GM18867 (cell line): ENCODE data around the gene IGF2BP2.
"Not testable (repeated sequence)": the region's sequence is repeated elsewhere in the genome, so short reads cannot be mapped to it uniquely, and the experiment has no call there.

Experiments used
- ATAC-seq: cut with Tn5 transposase; IDR thresholded peaks from one replicate; pipeline ENCODE4 v1.9.1; 2021; ENCODE audit warnings: mild to moderate bottlenecking, moderate library complexity; ENCODE audit not compliant: unreplicated experiment

IGF2BP2 gene

DNA sequence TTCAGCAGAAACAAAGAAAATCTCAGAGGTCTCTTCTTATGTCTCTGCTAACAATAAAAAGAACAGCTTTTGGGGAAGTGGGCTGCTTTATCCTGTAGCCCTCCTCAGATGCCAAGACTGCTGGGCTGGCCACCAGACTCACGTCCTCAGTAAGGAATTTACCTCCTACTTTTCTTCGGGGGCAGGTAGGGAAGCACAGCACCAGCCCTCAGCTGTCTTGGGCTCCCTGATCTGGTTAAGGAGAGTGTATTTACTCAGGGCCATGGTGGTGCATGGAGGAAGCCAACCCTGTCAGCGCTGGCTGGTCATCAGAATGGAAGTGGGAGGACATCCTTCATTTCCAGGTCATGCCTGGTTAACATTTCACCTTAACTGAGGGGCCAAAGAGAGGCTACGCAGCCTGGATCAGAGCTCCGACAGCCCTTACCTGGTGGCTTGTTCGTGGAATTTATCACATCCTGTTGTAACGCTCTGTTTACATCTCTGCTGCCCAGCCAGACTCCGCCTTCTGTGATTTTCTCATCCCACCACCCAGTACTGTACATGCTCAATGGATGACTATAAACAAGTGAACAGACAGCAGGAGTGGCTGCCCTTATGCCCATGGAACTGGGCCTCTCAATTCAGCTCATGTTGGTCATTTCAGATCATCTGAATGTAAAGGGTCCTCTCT lies 108.3 kb downstream of the IGF2BP2 start:
- no peak for ATAC-seq

- no peak for ATAC-seq
Observed at GRCh38 chr3:185715091-185715490, 109.8 kb downstream of the IGF2BP2 start.

DNA sequence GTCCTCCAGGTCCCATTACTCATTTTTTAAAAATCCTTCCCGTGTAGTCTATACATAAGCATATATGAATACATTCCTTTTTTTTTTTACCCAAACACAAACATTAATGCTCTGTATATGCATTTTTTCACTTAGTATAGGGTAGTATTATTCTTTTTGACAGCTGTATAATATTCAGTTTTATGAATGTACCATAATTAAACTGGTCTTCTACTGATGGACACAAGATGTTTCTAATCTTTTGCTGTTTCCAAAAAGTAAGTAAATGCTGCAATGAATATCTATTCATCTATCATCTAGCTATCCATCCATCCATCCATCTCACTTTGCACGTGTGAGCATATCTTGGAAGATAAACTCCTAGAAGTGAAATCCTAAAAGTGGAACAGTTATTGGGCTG lies 110.8 kb downstream of the IGF2BP2 start:
- ATAC-seq: no peak

DNA sequence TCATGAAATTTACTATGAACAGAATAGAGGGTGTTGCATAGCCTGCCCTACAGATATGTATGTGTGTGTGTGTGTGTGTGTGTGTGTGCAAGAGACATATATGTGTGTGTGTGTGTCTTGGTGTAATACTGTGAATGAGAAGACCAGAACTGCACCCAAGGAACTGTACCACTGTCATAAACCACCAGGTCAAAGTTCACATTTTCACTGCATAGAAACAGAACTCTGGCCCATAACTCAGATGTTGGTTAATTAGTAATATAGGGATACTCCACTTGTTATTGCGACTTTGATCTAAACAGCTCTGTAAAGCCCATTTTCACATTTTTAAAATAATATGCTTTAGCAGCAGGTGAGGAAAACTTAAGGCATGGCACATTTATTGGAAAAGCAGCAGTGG lies 111.8 kb downstream of the IGF2BP2 start:
- ATAC-seq: no peak

DNA sequence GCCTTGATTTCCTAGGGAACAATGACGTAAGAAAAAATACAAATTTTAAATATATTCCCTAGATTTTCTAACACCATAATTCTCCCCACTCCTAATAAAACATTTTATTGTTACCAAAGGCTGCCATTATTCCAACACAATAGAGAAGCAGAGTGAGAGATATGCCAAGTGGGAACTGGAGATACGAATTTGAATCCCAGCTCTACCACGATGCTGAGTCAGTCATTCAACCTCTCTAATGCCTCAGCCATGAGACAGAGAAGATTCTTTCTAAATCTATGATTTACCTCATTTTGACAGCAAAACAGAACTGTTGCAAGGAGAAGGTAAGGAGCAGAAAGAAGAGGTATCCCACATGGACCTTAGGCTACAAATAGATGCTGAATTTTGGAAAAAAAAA lies 112.5 kb downstream of the IGF2BP2 start:
- ATAC-seq: no peak

- ATAC-seq: no peak
Observed at GRCh38 chr3:185711255-185711870, 113.5 kb downstream of the IGF2BP2 start.

DNA sequence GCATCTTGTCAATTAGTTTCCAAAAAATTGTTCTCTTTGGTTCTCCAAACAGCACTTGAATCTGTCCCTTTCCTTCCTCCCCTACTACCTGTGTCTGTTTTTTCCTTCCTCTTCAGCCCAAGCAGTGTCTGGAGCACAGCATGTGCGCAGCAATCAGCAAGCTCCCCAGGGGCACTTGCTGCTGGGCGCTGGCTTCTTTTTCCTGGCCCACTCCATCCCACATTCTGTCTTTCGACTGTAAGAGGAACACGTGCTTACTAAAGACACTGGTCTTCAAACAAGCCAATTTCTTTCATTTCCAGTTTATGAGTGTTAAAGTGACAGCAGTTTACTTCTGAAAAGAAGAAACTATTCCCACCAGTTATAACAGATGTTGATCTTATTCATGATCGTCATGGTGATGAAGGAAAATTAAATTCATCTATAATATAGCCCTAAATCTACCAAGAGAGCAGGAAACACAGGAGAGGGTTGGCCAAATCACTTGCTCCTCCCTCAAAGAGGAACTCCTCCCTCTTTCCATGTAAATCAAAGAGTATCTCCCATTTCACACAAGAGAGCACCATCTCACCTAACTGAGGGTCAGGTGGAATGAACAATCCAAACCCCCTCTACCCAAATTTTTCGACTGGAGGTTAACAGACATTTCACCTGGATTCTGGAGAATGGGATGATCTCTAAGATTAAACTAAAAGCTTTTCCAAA lies 115.4 kb downstream of the IGF2BP2 start:
- ATAC-seq: no peak

- ATAC-seq: no peak
Observed at GRCh38 chr3:185708392-185708791, 116.5 kb downstream of the IGF2BP2 start.

GRCh38 chr3:185705498-185705897 lies 119.3 kb downstream of the IGF2BP2 start:
- no peak for ATAC-seq

- no peak for ATAC-seq
Observed at GRCh38 chr3:185702262-185703225, 122.3 kb downstream of the IGF2BP2 start.

DNA sequence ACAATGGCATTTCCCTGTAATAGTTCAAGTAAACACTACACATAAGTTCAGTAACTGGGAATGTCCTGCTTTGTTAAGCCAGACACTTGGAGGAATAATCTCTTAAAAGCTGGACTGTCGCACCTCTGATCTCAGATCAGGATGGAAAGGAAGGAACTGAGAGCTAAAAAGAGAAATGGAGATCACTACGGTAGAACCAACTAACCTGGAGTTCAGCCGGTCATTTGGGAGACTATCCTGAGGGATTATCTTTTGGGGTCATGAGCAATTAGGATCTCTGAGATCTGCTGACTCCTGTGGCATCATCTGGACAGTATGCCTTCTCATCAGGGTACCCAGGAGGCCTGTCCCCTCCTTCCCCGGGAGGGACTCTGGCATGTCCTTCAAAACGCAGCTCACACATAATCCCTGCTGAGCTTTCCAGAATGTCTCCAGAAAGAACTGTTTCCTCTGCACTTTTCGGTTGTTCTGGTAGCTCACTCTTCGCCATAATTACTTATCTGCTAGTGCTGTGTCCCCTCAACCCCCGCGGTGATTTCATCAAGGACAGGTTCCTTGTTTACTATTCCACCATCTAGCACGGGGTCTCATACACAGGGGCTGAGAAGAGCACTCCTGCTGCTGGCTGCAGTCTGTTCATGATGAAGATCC lies 123.1 kb downstream of the IGF2BP2 start:
- ATAC-seq: no peak

DNA sequence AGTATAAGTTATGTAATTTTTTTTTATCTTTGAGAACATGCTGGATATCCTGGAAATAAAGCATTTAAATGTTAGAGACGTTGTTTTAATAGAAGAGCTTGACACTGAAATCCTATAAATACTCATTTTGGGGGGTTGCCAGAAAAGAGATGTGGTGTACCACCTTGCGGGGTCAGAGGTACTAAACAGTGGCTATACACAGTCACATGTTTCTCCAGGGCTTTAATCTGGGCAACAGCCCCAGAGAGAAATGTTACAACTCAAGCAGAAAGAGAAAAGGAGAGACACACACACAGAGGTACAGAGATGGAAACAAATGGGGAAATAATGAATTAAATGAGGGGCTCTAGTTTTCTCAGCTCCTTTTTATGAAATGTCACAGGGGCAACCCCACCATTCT lies 124.9 kb downstream of the IGF2BP2 start:
- ATAC-seq: no peak

DNA sequence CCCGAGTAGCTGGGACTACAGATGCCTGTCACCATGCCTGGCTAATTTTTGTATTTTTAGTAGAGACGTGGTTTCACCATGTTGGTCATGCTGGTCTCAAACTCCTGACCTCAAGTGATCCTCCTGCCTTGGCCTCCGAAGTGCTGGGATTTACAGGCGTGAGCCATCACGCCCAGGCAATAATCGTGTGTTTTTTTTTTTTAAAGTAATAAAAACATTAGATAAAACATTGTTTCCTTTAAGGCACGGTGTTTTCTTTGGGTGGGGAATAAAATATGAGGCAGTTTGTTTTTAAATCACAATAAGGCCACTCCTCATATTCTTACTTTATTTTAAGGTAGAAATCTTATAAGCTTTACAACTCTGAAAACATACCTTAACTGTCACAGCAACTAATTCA lies 127.6 kb downstream of the IGF2BP2 start:
- ATAC-seq: not testable (repeated sequence)

DNA sequence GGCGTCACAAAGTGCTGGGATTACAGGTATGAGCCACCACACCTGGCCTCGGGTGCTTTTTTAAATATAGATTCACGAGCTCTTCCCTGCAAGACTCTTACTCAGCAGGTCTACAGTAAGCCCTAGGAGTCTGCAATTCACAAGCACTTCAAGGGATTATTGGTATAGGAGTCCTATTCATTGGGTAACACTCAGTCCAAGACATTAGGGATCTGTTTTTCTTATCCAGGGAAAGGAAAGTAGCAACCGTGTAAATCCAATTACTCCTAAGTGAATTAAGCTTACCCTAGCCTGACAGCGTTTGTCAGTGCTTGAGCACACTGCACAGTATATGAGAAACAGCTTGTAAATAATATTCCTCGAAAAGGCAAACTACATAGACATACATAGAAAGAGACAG lies 128.8 kb downstream of the IGF2BP2 start:
- no peak for ATAC-seq

DNA sequence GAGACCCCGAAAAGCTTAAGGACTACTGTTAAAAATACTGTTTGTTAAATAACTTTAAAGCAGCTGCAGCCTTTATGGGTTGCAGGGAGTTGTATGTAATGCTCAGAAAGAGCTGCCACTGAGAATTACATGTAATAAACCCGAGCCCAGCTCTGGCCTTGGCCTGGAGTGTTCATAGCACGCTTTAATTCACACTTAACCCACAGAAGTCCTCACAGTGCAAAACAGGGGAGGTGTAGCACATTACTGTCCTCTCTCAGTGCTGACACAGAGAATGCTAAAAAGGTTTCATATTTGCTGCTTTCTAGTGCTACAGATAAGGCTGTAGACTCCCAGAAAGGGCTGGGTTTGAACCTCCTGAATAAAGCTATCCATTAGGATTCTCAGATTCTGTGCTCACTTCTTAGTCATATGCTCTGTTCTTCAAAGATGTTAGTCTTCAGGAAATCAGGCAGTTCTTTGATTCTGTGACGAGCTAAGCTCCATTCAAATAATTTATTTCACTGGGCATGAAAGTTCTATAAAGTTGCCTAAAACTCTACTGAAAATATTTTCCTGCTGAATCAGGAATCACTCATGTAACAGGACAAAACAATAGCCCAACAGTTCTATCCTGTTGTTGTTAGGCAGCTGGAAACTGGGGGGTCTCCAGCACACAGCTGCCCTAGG lies 130.7 kb downstream of the IGF2BP2 start:
- ATAC-seq: no peak

- ATAC-seq: no peak
Observed at GRCh38 chr3:185691622-185692021, 133.2 kb downstream of the IGF2BP2 start.

DNA sequence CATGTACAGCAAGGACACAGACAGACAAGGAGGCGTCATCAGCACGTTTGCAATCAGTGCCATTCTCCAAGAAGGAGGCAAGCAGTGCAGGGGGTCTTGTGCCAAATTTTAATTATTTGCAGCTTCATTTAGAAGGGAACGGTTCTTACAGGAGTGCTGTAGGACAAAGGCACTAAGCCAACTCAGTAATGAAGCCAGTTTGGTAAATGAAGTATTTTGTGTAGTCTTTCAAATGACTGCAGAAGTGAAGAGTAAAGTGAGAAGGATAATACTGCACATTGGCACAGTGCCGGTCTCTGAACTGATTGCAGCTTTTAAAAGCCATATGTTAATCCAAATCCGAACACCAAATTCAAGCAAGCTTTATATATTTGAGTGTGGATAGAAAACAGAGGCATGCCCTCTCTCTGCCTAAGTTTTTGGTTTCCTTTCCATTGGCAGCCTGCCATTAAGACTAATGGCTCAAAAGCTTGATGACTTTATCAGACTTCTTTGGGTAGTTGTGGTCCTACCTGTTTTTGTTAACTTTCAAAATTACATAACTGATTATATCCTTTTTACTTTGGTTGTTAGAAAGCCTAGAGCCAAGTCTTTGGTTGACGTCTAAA lies 137.5 kb downstream of the IGF2BP2 start:
- no peak for ATAC-seq

- ATAC-seq: no peak
Observed at GRCh38 chr3:185685231-185686035, 139.4 kb downstream of the IGF2BP2 start.

DNA sequence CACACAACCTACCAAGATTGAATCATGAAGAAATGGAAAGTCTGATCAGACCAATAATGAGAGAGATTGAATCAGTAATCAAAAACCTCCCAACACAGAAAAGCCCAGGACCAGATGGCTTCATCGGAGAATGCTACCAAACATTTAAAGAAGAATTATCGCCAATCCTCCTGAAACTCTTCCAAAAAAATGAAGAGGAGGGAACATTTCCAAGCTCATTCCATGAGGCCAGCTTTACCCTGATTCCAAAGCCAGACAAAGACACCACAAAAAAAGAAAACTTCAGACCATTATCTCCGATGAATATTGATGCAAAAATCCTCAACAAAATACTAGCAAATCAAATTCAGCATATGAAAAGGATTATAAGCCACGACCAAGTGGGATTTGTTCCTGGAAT lies 144.6 kb downstream of the IGF2BP2 start:
- no peak for ATAC-seq
